ENCODE data around the gene DLGAP3.

DLGAP3 gene

DNA sequence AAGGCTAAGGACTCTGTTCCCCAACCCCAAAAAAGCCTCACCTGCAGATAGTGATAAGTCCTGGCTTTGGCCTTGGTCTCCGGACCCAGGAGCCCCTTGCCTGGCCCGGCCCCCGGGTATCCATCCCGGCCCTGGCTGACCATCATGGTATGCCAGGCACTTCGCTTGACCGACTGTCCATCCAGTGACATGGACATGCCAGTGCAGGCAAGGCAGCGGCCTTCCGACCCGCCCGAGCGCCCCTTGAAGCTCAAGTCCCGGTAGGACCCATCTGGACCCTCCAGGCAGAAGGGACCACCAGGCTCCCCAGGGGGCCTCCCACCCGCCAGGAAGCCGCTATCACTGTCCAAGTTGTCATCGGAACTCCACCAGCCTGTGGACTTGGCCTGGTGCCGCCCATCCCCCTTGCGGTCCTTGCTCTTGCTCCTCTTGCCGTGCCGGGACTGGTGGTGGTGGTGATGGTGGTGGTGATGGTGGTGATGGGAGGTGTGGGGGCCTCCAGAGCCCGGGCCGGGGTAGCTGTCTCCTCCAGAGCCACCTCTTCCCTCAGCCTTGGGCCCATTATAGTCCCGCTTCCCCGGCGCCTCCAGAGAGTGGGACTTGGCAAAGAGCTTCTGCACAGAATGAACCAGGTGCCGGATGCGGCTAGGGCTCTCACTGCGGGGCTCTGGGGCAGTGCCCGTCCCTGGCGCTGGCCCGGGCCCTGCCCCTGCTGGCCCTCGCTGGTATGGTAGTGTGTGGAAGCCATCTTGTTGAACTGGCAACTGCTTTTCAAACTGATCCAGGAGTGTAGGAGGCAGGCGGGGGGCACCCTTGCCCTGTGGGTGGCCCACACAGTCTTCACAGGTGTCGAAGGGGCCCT, 25.0 kb downstream of the DLGAP3 start:
- no peak for DNase-seq (ENCODE audit: low spot score)

DNA sequence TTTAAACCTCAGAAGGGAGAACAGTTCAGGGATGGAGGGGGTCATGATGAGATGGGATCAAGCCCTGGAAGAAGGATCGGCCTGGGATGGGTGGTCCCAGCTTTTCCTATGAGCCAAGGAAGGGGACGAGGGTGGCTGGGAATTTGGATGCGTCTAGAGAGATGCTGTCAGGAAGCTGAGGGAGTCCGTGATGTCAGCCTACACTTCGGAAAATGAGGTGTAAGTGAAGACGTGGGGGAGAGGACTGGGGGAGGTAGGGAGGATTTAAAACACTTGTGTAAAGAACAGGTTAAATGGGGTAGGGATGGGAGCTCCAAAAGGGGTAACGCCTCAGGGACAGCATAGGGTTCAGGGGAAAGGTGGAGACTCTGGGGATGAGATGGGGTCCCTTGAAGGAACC, 27.5 kb downstream of the DLGAP3 start:
- DNase-seq (ENCODE audit: low spot score) = no peak

DNA sequence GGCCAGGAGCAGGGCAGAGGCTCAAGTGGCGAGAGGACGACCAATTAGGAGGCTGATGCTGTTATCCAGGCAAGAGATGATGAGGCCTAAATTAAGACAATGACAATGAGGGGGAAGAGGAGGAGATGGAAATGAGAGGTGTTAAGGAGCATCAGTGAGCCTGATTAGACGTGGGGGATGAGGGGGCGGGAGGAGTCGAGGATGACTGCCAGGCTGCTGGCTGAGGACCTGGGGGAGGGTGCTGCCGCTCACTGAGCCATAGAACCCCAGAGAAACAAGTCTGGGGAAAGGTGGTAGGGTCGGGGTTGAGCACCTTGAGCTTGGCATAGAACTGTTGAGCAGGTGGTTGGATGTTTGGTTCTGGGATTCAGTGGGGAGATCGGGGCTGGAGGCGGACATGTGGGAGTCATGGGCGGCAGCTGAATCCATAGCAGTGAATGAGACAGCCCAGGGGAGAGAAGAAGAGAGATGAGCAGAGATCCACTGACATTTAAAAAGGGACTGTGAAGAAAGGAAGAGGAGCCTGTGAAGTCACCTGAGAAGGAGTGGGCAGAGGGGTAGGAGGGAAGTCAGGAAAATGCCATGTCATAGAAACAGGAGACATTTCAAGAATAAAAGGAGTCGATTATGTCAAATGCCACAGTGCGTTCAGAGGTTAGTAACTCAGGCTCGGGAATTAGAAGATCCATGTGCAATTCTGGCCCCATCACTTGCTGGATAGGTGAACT, 28.5 kb downstream of the DLGAP3 start:
- DNase-seq (ENCODE audit: low spot score) = no peak

DNA sequence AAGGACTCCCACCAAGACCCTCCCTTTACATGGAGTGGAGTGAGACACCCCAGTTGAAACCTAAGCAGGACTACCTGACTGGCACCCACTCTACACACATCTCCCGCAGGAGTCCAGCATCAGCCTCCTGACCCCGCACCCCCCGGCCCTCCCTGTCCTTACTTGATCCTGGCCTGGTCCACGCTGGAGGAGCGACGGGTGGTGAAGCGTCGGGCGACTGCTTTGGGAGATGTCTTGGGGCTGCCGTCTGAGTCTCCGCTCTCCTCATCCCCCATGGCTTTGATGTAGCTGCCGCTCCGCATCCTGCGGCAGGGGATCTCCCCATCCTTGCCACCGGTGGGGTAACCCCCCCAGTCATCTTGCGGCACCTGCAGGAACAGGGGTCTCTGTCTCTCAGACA, 29.5 kb downstream of the DLGAP3 start:
- DNase-seq (ENCODE audit: low spot score) = no peak

DNA sequence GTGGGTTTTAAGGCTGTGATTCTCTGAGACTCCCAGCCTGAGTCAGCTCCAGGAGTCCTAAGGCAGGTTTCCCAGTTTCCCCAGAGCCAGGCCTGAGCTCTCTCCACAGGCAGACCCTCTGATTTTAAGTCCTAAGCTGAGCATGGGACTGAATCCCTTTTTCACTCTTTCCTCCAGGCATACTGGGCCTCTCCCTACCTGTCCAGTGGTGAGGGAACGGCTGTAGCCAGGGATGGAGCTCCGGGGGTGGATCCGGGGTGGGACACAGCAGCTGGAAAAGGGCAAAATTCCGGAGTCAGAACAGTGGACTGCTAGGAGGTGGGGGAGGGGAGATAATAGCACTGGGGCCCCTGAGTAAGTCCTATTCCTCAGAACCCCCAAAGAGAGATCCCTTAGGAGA, 30.0 kb downstream of the DLGAP3 start:
- DNase-seq (ENCODE audit: low spot score) = no peak

DNA sequence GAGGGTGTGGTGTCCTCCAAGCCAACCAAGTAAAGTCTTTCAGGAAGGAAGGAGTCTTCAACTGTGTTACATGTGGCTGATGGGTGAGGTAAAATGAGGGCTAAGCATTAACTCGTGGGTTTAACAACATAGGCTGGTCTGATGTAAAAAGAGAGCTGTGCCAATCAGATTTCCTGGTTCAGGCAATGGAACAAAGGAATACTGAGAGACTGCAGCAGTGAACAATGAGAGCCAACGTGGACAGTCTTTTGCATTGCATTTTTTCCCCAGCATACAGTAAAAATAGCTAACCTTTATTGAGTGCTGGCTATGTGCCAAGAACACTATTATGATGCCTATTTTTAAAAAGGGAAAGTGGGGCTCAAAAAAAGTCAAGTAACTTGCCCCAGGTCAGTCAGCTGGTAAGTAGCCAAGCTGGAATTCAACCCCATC, 31.1 kb downstream of the DLGAP3 start:
- no peak for DNase-seq (ENCODE audit: low spot score)

DNA sequence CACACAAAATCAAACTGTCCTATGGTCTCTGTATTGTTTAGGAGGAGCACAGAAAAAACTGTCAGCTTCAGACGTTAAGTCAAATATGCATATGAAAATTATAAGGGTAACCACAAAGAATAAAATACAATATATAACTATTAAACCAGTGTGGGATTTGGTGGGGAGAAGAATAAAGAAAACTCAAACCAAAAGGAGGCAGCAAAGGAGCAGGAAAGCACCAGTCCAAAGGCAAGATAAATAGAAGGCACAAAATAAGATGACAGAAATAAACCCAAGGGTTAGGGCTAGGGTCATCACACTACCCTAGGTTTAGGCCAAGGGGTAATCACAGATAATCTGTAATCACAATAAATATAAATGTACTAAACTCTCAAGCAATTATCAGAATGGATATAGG, 32.8 kb downstream of the DLGAP3 start:
- no peak for DNase-seq (ENCODE audit: low spot score)

DNA sequence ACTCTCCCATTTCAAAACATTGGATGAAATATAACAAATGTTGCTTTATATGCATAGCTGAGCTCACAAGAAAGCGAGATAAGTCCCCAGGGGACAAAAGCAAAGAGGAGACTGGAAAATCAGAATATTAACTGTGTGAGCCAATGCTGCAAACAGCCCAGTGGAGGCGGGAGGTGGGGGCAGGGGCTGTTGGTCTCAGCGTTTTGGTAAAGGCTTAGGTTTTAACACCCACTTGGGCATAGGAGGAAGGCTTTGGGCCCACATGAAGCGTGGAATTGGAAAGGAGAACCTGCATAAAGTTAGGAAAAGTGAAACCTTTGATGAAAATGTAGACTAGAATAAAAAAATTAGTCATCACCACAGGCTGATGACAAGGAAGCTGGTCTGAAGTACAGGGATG, 39.7 kb downstream of the DLGAP3 start:
- no peak for DNase-seq (ENCODE audit: low spot score)

DNA sequence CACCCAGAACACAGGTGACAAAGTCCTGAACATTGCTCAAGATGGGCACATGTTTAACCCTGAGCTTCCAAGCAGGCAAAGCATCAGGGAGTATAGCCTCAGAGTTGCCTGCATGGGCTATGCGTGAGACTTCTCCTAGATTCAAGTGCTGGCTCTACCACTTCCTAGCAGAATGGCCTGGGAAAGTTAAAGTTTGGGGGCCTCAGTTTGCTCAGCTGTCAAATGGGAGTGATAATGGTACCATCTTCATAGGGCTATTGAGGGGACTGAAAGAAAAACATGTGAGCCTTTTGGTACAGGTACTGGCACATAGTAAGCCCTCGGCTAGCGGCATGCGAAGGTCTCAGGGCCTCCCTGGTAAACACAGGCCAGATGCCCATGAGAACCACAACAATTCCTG, 41.9 kb downstream of the DLGAP3 start:
- DNase-seq (ENCODE audit: low spot score) = no peak

DNA sequence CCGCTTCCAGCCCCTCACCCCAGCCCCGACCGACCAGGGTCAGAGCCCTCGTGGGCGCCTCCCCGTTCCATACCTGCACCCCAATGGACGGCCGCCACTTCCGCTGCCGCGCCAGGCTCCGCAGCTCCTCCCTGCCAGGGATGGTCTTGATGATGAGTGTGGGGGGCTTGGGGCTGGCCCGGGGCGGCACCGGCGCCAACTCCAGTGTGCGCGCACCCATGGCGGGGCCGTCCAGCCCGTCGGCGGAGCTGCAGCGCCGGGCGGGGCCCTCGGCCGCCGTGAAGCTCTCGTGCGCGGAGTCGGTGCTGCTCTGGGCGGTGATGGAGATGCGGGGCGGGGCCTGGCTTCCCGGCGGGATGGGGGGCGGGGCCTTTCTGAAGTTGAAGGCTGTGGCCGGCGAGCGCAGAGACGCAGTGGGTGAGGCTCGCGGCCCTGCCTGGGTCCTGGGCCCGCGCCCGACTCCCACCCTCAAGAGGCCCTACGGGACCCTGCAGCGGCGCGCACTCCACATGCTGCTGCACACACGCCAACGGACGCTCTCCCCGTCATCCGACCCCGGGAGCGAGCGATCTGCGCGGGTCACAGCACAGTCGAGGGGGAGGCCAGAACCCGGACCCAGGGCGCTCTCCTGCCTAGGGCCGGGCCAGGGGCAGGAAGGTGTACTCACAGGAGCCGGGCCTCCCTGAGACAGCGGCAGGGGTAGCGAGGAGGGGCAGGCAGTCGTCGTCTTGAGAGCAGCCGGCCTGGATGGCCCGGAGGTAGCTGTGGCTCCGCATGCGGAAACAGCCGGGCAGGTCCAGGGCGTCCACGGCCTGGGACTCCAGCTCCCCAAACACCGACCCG, 43.8 kb downstream of the DLGAP3 start:
- no peak for DNase-seq (ENCODE audit: low spot score)

DNA sequence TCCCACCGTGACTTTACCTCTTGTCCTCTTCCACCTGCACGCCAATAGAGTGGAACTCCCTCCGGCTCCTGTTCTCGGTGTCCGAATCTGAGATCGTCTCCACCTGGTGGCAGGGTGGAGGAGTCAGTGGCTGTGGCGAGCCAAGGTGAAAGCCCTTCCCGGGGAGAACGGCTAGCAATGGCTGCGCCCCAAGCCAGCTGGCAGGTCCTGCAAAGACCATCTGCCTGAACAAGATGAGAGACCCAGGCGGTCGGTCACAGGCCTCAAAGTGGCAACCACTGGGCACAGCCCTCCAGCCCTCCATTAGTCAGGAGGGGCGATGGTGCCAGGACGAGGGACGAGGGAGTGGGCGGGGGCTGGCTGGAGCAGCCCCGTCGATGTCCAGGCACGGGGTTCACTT, 44.5 kb downstream of the DLGAP3 start:
- DNase-seq (ENCODE audit: low spot score) = peak; percentile 64

DNA sequence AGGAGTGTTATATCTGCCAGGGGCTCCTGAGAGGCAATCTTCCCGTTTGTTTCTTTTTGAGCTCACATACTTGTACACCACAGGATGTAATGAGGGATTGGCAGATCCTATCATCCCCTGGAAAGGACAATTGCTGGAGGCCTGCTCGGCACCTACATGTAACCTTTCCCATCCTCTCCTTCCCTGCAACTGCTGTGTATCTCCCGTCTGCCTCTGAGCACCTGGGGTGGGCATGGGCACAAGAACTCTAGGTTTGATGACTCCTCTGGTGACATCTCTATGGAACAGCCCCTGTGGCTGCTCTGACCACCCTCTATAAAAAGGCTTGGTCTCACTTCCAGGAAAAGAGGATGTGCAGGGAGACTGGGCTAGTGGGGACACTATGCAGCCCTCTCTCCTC, 44.9 kb downstream of the DLGAP3 start:
- DNase-seq (ENCODE audit: low spot score) = no peak

DNA sequence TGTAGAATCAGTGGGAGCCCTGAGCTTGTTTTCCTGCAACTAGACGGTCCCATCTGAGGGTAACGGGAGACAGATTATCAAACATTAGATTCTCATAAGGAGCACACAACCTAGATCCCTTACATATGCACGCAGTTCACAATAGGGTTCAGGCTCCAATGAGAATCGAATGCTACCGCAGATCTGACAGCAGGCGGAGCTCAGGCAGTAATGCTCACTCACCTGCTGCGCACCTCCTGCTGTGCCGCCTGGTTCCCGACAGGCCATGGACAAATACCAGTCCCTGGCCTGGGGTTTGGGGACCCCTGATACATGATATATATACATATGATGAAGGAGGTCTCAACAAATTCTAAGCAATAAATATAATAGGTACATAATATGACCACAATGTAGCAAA, 50.2 kb downstream of the DLGAP3 start:
- no peak for DNase-seq (ENCODE audit: low spot score)

DNA sequence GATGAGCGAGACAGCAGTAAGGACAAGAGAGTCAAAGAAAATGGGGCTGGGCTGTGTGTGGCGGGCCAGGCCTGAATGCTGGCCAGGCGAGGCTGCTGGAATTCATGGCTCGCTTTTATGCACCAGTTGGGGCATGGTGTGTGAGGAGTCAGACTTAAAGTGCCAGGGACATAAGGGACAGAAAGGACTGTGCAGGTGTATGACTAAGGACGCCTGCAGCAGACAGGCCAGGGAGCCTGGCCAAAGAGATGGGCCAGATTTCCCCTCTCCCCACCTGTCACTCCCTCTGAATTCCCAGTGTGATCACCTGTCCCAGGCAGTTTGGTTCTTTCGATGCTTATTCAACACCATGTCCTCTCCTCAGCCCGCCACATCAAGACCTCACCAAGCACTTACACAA, 53.0 kb downstream of the DLGAP3 start:
- DNase-seq (ENCODE audit: low spot score) = no peak

DNA sequence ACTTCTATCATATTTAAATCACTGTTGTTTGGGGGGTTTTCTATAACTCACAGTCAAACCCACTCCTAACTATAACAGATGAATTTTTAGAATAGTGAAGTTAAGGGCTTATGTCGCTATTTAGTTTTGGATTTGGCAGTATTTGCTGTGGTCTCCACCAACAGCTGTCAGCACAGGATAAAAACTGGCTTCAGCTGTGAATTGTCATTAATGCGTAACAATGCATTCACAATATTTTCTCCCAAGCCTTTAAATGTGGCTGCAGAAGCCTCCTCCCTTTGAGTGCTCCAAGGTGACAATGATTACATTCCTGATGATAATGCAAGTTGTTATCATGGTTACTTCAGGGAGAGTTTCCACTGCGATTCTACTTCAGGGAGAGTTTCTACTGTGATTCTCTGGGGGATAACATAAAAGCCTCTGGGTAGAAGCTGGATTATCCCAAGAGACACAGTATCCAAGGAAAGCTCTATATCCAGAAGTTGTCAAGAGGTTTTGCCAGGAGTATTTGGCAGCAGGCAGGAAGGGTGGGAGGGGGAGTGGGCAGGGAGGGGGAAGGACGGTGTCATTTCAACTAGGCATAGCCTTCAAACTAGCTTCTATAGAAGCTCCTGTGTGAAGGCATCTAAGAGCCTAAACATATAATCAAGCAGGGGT, 55.0 kb downstream of the DLGAP3 start:
- DNase-seq (ENCODE audit: low spot score) = no peak

DNA sequence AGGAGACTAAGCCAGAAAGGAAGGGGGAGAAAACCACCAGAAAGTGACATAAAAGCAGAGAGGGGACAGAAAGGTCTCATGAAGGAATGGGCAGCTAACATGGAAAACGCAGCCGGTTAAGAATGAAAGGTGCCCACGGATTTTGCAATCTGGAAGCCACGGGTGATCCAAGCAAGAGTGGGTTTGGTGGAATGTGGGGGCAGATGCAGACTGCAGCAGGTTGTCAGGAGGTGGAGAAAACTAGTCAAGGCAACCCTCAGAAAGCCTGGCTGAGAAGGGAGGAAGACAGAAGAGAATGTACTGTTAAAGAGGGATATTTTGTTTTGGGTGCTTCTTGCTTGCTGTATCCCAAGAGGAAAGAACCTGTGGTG, 57.3 kb downstream of the DLGAP3 start:
- DNase-seq (ENCODE audit: low spot score) = no peak

DNA sequence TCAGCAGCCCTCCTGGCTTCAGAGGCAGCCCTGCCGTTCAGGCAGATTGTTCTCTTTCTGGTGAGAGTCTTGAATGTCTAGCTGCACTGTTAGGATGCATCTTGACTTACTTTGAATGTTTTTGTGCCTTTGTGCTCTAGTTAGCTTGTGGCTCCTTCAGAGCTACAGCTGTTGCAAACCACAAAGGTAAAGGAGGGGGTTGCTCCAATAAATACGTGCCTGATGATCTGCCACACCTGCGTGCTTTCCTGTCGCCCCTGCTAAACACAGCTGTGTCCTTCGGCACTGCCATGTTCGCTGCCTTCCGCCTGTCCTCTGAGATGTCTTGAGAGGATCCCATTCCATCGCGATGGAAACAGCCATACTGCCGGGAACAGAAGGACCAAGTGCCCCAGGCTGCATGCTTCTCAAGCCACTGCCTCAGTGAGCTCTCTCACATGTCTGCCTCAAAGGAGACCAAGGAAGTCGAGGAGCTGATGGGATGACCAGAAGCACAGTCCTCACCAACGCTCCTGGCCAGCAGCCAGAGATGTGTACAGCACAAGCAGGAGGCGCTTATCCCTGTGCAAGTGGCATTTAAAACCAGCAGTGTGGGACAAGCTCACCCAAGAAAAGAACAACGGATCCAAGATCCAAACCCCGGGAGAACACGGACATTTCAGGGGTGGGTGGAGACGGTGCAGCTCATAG, 57.9 kb downstream of the DLGAP3 start:
- no peak for DNase-seq (ENCODE audit: low spot score)

DNA sequence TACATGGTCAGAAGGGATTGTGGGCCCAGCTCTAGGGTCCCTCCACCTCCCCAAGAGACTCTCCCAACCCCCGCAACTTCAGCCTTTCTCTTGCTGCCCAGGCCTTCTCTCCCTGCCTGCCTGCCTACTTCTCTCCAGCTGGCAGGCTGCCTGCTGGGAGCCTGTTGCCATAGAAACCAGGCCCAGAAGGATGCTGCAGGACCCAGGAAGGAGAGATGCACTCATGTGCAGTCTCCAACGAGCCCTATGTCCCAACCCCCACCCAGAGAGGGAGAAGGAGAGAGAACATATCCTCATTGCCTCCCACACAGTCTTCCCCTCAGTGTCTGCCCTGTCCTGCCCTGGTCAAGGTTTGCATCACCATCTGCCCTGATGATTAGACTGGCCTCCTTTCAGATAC, 59.1 kb downstream of the DLGAP3 start:
- no peak for DNase-seq (ENCODE audit: low spot score)

DNA sequence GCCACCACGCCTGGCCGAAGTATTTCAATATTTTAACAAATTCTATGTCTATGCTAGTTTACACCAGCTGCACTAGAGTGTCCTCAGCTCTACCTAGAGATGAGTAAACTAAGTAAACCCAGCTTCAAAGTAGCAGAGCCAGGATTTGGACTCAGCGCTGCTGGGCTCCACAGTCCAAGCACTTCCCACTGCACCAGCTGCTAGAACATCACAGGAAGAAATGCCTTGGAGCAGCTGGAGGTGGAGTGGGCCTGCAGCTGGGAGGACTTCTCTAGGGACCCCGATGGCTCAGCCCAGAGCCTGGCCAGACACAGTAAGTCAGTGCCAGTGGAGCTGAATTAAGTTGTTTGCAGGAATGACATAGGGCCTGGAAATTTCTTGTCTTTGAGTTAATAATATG, 59.7 kb downstream of the DLGAP3 start:
- DNase-seq (ENCODE audit: low spot score) = no peak

DNA sequence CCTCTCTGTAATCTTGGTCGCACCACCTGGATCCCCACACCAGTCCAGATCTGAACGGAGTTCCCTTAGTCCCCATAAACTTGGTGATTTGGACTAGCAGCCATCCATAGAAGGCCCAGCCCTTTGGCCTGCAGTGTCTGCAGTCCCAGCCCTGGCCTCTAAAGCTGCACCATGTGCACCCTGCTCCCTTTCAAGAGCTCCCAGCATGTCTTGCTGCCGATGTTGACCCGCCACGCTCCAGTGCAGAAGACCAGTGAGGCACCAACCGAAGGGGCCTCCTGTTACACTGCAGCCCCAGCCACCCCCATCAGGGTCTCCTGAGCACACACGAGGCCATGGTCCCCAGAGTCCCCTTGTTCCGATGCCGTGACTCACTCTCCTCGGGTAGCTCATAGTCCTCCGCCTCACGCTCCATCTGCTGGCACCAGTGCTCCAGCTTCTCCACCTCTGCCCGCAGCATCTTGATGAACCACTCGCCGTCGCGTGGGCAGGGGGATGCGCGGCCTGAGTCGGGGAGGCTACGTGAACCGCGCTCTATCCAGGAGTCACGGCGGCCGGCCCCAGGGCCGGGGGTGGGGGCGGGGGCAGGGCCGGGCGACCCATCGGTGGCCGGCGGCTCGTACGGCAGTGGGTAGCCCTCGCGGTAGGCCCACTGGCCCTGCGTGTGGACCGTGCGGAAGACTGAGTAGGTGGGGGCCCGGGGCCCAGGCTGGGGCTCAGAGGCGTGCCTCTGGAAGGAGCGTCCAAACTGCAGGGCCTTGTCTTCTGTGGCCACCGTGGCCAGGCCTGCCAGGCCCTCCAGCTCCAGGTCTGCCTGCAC, 61.0 kb downstream of the DLGAP3 start:
- DNase-seq (ENCODE audit: low spot score) = no peak

DNA sequence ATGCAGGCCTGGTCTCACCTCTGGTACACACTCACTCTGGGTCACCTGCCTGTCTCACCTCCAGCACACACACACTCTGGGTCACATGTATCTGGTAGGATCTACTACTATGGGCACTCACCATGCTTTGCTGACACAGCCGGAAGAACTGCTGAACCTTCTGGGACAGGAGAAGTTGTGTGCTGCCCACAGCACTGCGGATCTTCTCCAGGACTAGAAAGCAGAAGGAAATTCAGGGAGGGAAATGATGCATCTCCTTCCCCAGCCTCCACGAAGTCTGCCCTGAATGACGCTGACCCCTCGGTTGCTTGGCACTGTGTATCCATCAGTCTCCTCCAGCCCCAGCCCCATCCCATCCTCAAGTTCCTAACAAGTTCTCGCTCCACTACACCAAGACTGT, 62.0 kb downstream of the DLGAP3 start:
- DNase-seq (ENCODE audit: low spot score) = no peak
